GM12891 (cell line): ENCODE data around the gene TBC1D8.

Source experiments
- DNase-seq: peaks from one replicate; pipeline ENCODE4 v3.0.0; 2011; ENCODE audit warnings: low spot score; ENCODE audit not compliant: insufficient read length
- FAIRE-seq: peaks from 2 replicates; lab custom pipeline; 2011; peaks lifted over from hg19 to GRCh38; lab: Jason Lieb, UNC
- PAX5 ChIP-seq: IDR thresholded peaks from 2 replicates; pipeline ENCODE4 v1.6.1; 2011; ENCODE audit warnings: low read length, moderate library complexity, mild to moderate bottlenecking; ENCODE audit not compliant: insufficient read depth, severe bottlenecking
- POLR2A ChIP-seq: IDR thresholded peaks from 2 replicates; pipeline ENCODE4 v1.6.1; 2011; ENCODE audit warnings: low read depth, low read length, control low read depth
- POLR2AphosphoS5 ChIP-seq: IDR thresholded peaks from 2 replicates; pipeline ENCODE4 v1.6.1; 2011; ENCODE audit warnings: low read depth, low read length, control low read depth
- POU2F2 ChIP-seq: IDR thresholded peaks from 2 replicates; pipeline ENCODE4 v1.6.1; 2011; ENCODE audit warnings: low read depth, mild to moderate bottlenecking, control low read depth, low read length, moderate library complexity
- SPI1 ChIP-seq: IDR thresholded peaks from 2 replicates; pipeline ENCODE4 v1.6.1; 2011; ENCODE audit warnings: low read depth, low read length, control low read depth
- TAF1 ChIP-seq: IDR thresholded peaks from 2 replicates; pipeline ENCODE4 v1.6.1; 2011; ENCODE audit warnings: low read depth, low read length, control low read depth

Gene TBC1D8

DNA sequence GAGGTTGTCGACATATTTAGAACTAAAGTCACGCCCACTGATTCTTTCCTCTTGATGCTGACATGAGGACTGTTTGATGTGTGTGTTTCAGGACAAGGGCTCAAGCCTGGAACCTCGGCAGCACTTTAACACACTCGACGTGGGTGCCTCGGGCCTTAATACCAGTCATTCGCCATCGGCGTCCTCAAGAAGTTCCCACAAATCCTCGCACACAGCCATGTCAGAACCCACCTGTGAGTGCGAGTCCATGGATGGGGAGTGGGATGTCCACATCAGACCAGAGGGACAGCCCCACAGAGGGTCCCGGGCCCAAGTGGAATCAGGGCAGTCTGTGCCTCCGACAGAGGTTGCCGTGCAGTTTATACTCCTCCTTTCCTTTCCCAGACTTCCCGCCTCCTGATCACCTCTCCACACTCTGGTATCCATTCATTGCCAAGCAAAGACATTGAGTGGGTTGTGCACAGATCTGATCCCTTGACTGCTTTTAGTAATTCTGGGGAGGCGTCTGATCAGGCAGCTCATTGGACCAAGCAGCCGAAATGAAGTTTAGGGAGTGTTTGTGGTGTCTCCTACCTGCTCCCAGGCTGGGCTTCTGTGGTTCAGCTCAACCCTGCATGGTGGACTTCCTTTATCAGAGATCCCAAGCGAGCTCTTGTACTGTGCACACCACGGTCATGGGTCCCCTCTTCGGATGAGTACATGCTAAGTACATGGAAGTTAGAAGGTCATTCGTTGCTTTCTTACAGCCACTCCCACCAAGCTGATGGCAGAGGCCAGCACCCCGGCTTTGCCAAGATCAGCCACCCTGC lies 176.3 kb downstream of the TBC1D8 start:
- no peak for TF ChIP-seq TAF1
- TF ChIP-seq POU2F2 = no peak
- no peak for TF ChIP-seq POLR2A
- no peak for TF ChIP-seq PAX5
- no peak for TF ChIP-seq SPI1
- no peak for TF ChIP-seq POLR2AphosphoS5
- DNase-seq (no peak), FAIRE-seq (no peak)

DNA sequence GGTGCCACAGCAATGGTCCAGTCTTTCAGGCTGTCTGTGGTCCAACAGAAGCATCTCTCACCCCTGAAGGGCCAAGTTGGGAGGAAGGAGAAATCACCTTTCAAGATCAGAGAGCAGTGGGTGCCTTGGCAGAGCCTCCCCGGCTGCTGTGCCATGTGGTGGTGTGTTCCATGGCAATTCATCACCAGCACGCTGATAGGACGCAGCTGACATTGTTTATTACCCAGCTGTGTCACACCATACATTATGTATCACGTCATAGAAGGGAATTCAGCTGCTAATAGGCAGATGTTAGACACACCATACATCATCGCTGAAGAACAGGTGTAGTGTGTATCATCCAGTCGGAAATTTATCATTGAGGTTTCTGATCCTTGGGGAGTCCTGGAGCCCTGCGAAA lies 178.7 kb downstream of the TBC1D8 start:
- FAIRE-seq = no peak
- no peak for DNase-seq

DNA sequence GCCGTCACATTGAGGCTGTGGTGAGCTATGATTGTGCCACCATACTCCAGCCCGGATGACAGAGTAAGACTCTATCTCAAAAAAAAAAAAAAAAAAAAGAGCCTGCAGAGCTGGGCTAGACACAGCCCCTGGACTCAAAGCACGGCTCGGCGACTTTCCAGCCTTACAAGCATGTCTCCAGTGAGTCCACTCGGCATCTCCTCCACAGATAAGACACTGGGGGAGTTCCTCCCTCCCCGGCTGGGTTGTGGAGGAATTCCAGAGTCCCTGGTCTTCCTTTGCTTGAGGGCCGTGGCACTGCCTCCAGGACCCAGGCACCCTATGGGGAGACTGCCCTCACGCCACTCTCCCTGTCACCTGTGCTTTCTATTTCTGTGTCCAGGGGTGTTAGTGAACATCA lies 180.0 kb downstream of the TBC1D8 start:
- no peak for FAIRE-seq
- no peak for TF ChIP-seq PAX5
- TF ChIP-seq POLR2AphosphoS5 = no peak
- TF ChIP-seq POU2F2 = no peak
- no peak for TF ChIP-seq POLR2A
- TF ChIP-seq SPI1 = no peak
- no peak for TF ChIP-seq TAF1
- no peak for DNase-seq

More for the DNA sequence above, 178.7 kb downstream of the TBC1D8 start:
- no peak for TF ChIP-seq SPI1
- TF ChIP-seq POLR2AphosphoS5 = no peak

DNA sequence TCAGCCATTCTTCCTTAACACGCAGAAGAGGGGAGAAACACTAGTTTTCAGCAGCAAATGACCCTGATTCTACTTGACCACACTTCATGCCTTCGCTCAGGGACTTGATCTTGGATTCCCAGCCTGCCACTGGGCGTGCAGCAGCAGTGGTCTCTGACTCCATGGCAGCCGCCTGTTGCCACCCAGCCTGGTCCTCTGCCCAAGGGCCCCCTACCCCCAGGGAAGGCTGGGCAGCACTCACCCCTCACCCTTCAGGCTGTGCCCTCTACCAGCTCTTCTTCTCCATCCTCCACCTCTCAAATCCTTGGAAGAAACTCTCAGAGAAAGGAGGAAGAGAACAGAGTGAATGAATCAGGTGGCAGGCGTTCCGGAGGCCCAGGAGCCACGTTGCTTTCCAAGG lies 181.2 kb downstream of the TBC1D8 start:
- TF ChIP-seq POLR2AphosphoS5 (no peak), TAF1 (no peak), POU2F2 (no peak), SPI1 (no peak), PAX5 (no peak), POLR2A (no peak)
- no peak for DNase-seq
- FAIRE-seq = no peak

DNA sequence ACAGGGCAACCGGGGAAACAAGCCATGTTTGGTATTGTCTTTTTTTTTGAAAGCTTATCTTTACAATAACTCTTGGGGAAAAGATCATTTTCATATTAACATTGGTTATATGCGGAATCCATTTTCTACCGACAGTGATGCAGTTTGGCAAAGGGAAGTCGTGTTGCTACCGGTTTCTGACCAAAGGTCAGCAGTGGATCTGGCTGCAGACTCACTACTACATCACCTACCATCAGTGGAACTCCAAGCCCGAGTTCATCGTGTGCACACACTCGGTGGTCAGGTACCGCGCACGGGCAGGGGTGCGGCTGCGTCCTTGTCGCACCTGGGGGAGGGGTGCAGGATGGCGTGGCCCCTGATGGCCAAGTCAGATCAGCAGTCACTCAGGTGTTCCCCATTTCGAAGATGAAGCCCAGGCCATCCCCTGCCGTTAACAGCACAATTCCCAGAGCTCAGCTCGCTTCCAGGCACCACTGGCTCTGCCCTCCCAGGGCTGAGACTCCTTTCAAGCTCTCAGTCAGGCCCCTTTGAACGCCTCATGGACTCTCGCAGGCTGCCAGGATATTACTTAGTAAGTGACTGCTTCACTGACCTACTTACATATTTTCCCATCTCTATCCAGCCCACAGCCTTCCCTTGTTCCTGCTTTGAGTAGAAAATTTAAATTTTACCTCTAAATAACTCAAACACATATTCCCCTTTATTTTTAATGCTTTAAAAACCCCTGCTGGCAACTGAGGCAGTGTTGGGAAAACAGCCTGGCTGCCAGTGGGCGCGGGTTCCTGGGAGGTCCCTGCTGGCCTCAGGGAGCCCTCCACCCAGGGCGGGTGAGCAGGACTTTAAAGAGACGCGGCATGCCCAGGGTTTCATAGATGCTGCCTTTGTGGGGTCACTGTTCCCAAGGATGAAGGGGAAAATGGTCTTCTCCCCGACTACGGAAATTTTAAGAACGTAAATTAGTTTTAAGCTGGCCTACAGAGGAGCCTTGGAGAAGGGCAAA lies 182.7 kb downstream of the TBC1D8 start:
- DNase-seq = no peak
- no peak for FAIRE-seq
- TF ChIP-seq POLR2A = no peak
- TF ChIP-seq SPI1 = no peak
- no peak for TF ChIP-seq PAX5

DNA sequence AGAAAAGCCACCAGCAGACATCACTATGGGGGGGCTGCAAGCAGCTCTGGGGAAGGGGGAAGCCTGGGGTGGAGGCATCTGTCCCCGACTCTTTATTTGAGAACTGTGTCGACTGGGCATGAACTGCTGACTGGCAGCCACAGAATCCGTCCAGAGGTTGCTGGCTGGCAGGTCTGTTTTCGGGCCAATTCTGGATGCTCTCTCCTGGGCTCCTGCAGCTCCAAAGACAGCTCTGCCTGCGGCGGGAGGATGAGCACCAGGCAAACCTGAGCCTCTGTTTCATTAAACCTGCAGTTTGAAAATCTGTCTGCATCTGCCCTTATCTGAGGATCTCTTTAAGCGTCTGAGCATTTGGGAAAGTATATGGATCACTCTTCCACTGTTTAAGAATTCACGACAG lies 183.5 kb downstream of the TBC1D8 start:
- FAIRE-seq (no peak), DNase-seq (no peak)
- TF ChIP-seq POLR2A = no peak
- TF ChIP-seq PAX5 = no peak

DNA sequence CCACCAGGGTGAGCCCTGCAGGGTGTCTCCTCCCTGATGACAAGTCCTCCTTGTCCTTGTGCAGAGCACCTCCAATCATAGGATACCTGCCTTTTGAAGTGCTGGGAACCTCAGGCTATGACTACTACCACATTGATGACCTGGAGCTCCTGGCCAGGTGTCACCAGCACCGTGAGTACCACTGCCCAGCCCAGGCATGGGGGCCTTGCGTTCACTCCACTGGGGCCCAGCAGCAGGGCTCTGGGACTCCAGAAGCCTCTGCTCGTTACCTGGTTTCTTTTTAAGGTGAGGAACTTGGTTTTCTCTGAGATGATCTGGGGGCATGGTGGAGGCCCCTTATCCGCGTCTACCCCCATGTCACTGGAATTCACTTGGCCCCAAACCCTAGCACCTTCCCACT lies 185.6 kb downstream of the TBC1D8 start:
- DNase-seq = no peak
- no peak for TF ChIP-seq POU2F2
- FAIRE-seq = no peak

DNA sequence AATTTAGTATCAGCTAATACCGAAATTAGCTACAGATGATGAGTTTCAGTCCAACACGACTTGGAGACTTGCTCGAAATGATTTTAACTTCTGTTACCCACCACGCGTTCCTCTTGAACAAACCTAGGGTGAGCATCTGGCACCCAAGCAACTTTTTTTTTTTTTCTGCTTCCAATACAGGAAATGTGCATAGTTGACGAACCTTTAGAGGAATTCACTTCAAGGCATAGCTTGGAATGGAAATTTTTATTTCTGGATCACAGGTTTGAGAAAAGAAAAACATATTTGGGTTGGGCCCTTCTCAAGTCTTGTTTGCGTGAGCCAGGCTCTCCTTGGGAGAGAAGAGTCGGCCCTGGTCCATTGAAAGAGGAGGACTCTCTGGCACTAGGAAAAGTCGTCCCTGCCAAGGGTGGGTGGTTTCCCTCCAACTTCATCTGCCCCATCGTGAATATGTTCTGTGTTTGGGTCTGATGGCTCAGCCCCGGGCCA lies 186.5 kb downstream of the TBC1D8 start:
- no peak for TF ChIP-seq PAX5
- TF ChIP-seq SPI1 = no peak
- TF ChIP-seq POLR2A = no peak
- TF ChIP-seq POU2F2 = no peak
- no peak for TF ChIP-seq POLR2AphosphoS5
- TF ChIP-seq TAF1 = no peak
- FAIRE-seq = no peak

DNA sequence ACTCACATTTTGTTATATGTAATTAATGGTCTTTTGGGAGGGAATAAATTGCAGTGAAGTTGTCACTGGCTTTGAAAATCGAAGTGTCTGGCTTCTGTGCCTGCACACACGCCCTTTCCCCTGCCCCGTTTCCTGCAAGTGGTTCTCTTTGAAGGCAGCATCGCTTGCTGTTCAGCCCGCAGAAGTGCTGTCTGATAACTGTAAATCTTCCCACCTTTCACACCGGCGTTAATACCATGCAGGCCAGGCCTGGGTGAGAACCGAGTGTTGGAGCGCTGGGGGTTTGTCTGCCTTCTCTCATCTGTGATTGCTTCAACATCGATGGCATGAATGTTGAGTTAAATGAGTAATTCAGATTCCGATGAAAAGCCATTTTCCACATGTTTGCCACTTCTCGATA lies 187.0 kb downstream of the TBC1D8 start:
- no peak for TF ChIP-seq POU2F2
- FAIRE-seq = no peak
- no peak for DNase-seq

More for the DNA sequence above, 186.5 kb downstream of the TBC1D8 start:
- DNase-seq = no peak

DNA sequence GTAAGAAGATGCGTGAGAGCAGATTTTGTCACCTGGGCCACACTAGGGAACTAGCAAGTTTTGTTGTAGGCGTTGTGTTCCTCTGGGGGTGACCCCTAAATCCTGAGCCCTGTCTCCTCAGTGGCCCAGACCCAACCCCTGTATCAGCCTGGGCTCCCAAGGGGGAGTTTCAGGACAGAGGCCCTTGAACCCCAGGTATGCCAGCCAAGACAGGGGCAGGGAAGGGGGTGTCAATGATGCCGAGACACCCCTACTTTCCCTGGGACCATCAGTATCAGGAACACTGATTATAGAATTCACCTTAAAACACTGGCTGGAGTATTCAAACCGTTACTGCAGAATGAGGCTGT lies 188.2 kb downstream of the TBC1D8 start:
- no peak for DNase-seq
- FAIRE-seq = no peak
- TF ChIP-seq POLR2A (no peak), POLR2AphosphoS5 (no peak), SPI1 (no peak), PAX5 (no peak), TAF1 (no peak), POU2F2 (no peak)
